ENCODE data around the gene HSP90AA1. TPM values are rescaled to one million over a fixed set of nuclear protein-coding genes. Genes with fewer than 3 reads are reported as not detected.
A peak's percentile ranks its signal among the peaks of the same experiment; 100 is the strongest.
"Not testable (repeated sequence)": the region's sequence is repeated elsewhere in the genome, so short reads cannot be mapped to it uniquely, and the experiment has no call there.

The HSP90AA1 gene
- total RNA-seq, 1 experiment from 2014 or later = 842 TPM

GRCh38 chr14:102066041-102066451, 20.8 kb downstream of the HSP90AA1 start:
- POLR2A ChIA-PET = no interaction called here
- TF ChIP-seq OVOL2 (CRISPR knock-in tag; IDR thresholded peaks at IDR 0.05; ENCODE audit: borderline replicate concordance) (no peak), RORB (CRISPR knock-in tag; IDR thresholded peaks at IDR 0.05) (no peak), SMAD4 (CRISPR knock-in tag; IDR thresholded peaks at IDR 0.05) (no peak), GRHL2 (CRISPR knock-in tag; IDR thresholded peaks at IDR 0.05; ENCODE audit: insufficient replicate concordance, severe bottlenecking) (no peak), MYBL2 (CRISPR knock-in tag; IDR thresholded peaks at IDR 0.05) (no peak), ZNF232 (CRISPR knock-in tag; IDR thresholded peaks at IDR 0.05) (no peak), ZNF671 (CRISPR knock-in tag; IDR thresholded peaks at IDR 0.05) (no peak), E2F1 (CRISPR knock-in tag; IDR thresholded peaks at IDR 0.05) (no peak), JUN (CRISPR knock-in tag; IDR thresholded peaks at IDR 0.05) (no peak), ZNF219 (CRISPR knock-in tag; IDR thresholded peaks at IDR 0.05; ENCODE audit: borderline replicate concordance) (no peak), ZNF423 (CRISPR knock-in tag; IDR thresholded peaks at IDR 0.05) (no peak), ELF4 (CRISPR knock-in tag; IDR thresholded peaks at IDR 0.05; ENCODE audit: low read depth) (no peak), ZSCAN18 (CRISPR knock-in tag; IDR thresholded peaks at IDR 0.05) (no peak), NFE2L1 (CRISPR knock-in tag; IDR thresholded peaks at IDR 0.05) (no peak), MXD4 (CRISPR knock-in tag; IDR thresholded peaks at IDR 0.05; ENCODE audit: borderline replicate concordance) (no peak), TP53 (CRISPR knock-in tag; IDR thresholded peaks at IDR 0.05) (no peak), ZBTB43 (CRISPR knock-in tag; IDR thresholded peaks at IDR 0.05) (no peak), EMX1 (CRISPR knock-in tag; IDR thresholded peaks at IDR 0.05) (no peak)
- H3K36me3 Mint-ChIP-seq = no peaks in the 10 kb centered on the region
- H3K27me3 Mint-ChIP-seq (ENCODE audit: low read depth) = no peaks in the 10 kb centered on the region; the same call in 1 of the 2 replicates
- ATAC-seq (no peak), DNase-seq (ENCODE audit: low spot score) (no peak)
- peaks cover 6% of the 10 kb centered on the region for H3K4me1 Mint-ChIP-seq
- no peak overlapping the region for H3K4me3 Mint-ChIP-seq
- no peak overlapping the region for H3K27ac Mint-ChIP-seq
- H3K9me3 Mint-ChIP-seq = 0 out of 2 replicates have a peak, but pooled peaks cover 4% of the 10 kb centered on the region
- CTCF ChIA-PET = no interaction called here

- DNase-seq (ENCODE audit: low spot score); H3K9me3 Mint-ChIP-seq; H3K36me3 Mint-ChIP-seq; H3K4me3 Mint-ChIP-seq; H3K27ac Mint-ChIP-seq; H3K27me3 Mint-ChIP-seq (ENCODE audit: low read depth); POLR2A ChIA-PET; ATAC-seq; H3K4me1 Mint-ChIP-seq: not testable (repeated sequence)
- CTCF ChIA-PET = interaction anchor here (1.4 to 1.9 kb wide), 2 partner anchors 15 to 249 kb away, joined by 3 to 8 read pairs; no protein-coding TSS in a partner anchor
Observed at GRCh38 chr14:102064590-102064989, 22.3 kb downstream of the HSP90AA1 start.

GRCh38 chr14:102063808-102064429, 22.9 kb downstream of the HSP90AA1 start:
- POLR2A ChIA-PET = interaction anchor here (0.6 kb wide), 1 partner anchor 41 kb away, joined by 8 read pairs; no protein-coding TSS in a partner anchor
- peak overlapping the region; percentile 28; the same call in 1 of the 2 replicates for H3K27ac Mint-ChIP-seq
- peak; percentile 27 for ATAC-seq

More at GRCh38 chr14:102063808-102064429, 22.9 kb downstream of the HSP90AA1 start:
- H3K4me3 Mint-ChIP-seq = no peak overlapping the region; the same call in 1 of the 2 replicates
- H3K4me1 Mint-ChIP-seq = peaks cover 7% of the 10 kb centered on the region
- CTCF ChIA-PET = interaction anchor here (1.1 to 1.9 kb wide), 8 partner anchors 13 to 250 kb away, joined by 3 to 17 read pairs (median 4); no protein-coding TSS in a partner anchor
- H3K9me3 Mint-ChIP-seq = 0 out of 2 replicates have a peak, but pooled peaks cover 1% of the 10 kb centered on the region
- no peaks in the 10 kb centered on the region; the same call in 1 of the 2 replicates for H3K27me3 Mint-ChIP-seq (ENCODE audit: low read depth)
- no peaks in the 10 kb centered on the region for H3K36me3 Mint-ChIP-seq
- no peak for TF ChIP-seq ZSCAN18 (CRISPR knock-in tag; IDR thresholded peaks at IDR 0.05)
- no peak for DNase-seq (ENCODE audit: low spot score)
